ENCODE results near the gene ABCA8.

Gene ABCA8

GRCh38 chr17:68865584-68865983 lies 89.6 kb downstream of the ABCA8 start:
- H3K79me2 ChIP-seq (ENCODE audit: insufficient read depth, low read length) = no peaks in the 10 kb centered on the region
- no peak overlapping the region for H3K9ac ChIP-seq (ENCODE audit: low read length)
- no peak overlapping the region for H2AFZ ChIP-seq (ENCODE audit: low read depth, low read length, severe bottlenecking)
- H3F3A ChIP-seq (ENCODE audit: insufficient read depth) = no peaks in the 10 kb centered on the region
- H3K36me3 ChIP-seq (ENCODE audit: low read length) = no peaks in the 10 kb centered on the region
- no peaks in the 10 kb centered on the region for H3K9me2 ChIP-seq (replicated peaks; ENCODE audit: insufficient read depth, low read length)
- no peaks in the 10 kb centered on the region for H3K9me3 ChIP-seq (ENCODE audit: insufficient read depth, low read length)
- H3K27ac ChIP-seq (ENCODE audit: low read depth, low read length) = no peak overlapping the region
- H4K20me1 ChIP-seq (ENCODE audit: low read depth, low read length) = no peaks in the 10 kb centered on the region
- no peak overlapping the region for H3K4me3 ChIP-seq (ENCODE audit: insufficient read depth, low read length, poor library complexity, severe bottlenecking)
- no peak overlapping the region for H3K4me2 ChIP-seq (ENCODE audit: low read depth, low read length, poor library complexity, severe bottlenecking)
- TF ChIP-seq CTCF (IDR thresholded peaks at IDR 0.05; ENCODE audit: insufficient read depth, low read length, poor library complexity, severe bottlenecking) = no peak
- TF ChIP-seq EZH2phosphoT487 (conservative IDR thresholded peaks at IDR 0.05; ENCODE audit: low read length) = no peak
- H3K27me3 ChIP-seq (ENCODE audit: low read length) = no peaks in the 10 kb centered on the region

DNA sequence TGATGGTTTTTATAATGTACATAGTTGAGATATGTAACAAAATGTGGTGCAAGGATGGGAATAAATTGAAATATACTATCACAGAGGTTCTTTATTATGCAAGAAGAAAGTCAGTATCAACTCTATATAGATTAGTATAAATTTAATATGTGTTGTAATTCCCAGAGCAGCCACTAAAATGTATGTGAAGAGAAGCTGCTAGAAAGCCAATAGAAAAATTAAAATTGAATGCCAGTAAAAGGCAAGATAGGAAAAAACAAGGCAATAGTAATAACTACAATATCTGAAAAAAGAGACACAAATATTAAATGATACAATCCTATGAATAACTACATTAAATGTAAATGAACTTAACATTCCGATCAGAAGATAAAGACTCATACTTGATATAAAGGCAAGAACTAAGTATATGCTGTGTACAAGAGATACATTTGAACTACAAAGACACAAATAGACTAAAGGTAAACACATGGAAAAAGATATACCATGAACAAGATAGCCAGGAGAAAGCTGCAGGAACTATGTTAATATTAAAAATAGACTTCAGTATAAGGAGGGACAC lies 92.0 kb downstream of the ABCA8 start:
- no peaks in the 10 kb centered on the region for H3F3A ChIP-seq (ENCODE audit: insufficient read depth)
- no peak for TF ChIP-seq EZH2phosphoT487 (conservative IDR thresholded peaks at IDR 0.05; ENCODE audit: low read length)
- TF ChIP-seq CTCF (IDR thresholded peaks at IDR 0.05; ENCODE audit: insufficient read depth, low read length, poor library complexity, severe bottlenecking) = no peak
- no peaks in the 10 kb centered on the region for H3K36me3 ChIP-seq (ENCODE audit: low read length)
- no peaks in the 10 kb centered on the region for H3K9me2 ChIP-seq (replicated peaks; ENCODE audit: insufficient read depth, low read length)
- no peak overlapping the region for H3K4me3 ChIP-seq (ENCODE audit: insufficient read depth, low read length, poor library complexity, severe bottlenecking)
- H3K27ac ChIP-seq (ENCODE audit: low read depth, low read length) = no peak overlapping the region
- H4K20me1 ChIP-seq (ENCODE audit: low read depth, low read length) = no peaks in the 10 kb centered on the region
- no peaks in the 10 kb centered on the region for H3K9me3 ChIP-seq (ENCODE audit: insufficient read depth, low read length)
- H3K27me3 ChIP-seq (ENCODE audit: low read length) = no peaks in the 10 kb centered on the region
- no peaks in the 10 kb centered on the region for H3K79me2 ChIP-seq (ENCODE audit: insufficient read depth, low read length)
- no peak overlapping the region for H2AFZ ChIP-seq (ENCODE audit: low read depth, low read length, severe bottlenecking)
- no peak overlapping the region for H3K9ac ChIP-seq (ENCODE audit: low read length)
- H3K4me2 ChIP-seq (ENCODE audit: low read depth, low read length, poor library complexity, severe bottlenecking) = no peak overlapping the region

GRCh38 chr17:68861602-68862001 lies 93.6 kb downstream of the ABCA8 start:
- no peak overlapping the region for H3K27ac ChIP-seq (ENCODE audit: low read depth, low read length)
- H3K9me2 ChIP-seq (replicated peaks; ENCODE audit: insufficient read depth, low read length) = no peaks in the 10 kb centered on the region
- H2AFZ ChIP-seq (ENCODE audit: low read depth, low read length, severe bottlenecking) = no peak overlapping the region
- no peak overlapping the region for H3K4me2 ChIP-seq (ENCODE audit: low read depth, low read length, poor library complexity, severe bottlenecking)
- no peaks in the 10 kb centered on the region for H3K9me3 ChIP-seq (ENCODE audit: insufficient read depth, low read length)
- no peaks in the 10 kb centered on the region for H3F3A ChIP-seq (ENCODE audit: insufficient read depth)
- no peak overlapping the region for H3K4me3 ChIP-seq (ENCODE audit: insufficient read depth, low read length, poor library complexity, severe bottlenecking)
- H3K36me3 ChIP-seq (ENCODE audit: low read length) = no peaks in the 10 kb centered on the region
- H3K9ac ChIP-seq (ENCODE audit: low read length) = no peak overlapping the region
- no peaks in the 10 kb centered on the region for H4K20me1 ChIP-seq (ENCODE audit: low read depth, low read length)
- no peaks in the 10 kb centered on the region for H3K79me2 ChIP-seq (ENCODE audit: insufficient read depth, low read length)
- no peaks in the 10 kb centered on the region for H3K27me3 ChIP-seq (ENCODE audit: low read length)
- no peak for TF ChIP-seq EZH2phosphoT487 (conservative IDR thresholded peaks at IDR 0.05; ENCODE audit: low read length)
- no peak for TF ChIP-seq CTCF (IDR thresholded peaks at IDR 0.05; ENCODE audit: insufficient read depth, low read length, poor library complexity, severe bottlenecking)

All from SU-DHL-6 (cell line).